ENCODE data around the gene SHLD2. TPM values are rescaled to one million over a fixed set of nuclear protein-coding genes. Genes with fewer than 3 reads are reported as not detected.

Gene SHLD2
- total and polyA plus RNA-seq, 2 experiments from 2014 or later = 13.5 to 22.9 TPM

DNA sequence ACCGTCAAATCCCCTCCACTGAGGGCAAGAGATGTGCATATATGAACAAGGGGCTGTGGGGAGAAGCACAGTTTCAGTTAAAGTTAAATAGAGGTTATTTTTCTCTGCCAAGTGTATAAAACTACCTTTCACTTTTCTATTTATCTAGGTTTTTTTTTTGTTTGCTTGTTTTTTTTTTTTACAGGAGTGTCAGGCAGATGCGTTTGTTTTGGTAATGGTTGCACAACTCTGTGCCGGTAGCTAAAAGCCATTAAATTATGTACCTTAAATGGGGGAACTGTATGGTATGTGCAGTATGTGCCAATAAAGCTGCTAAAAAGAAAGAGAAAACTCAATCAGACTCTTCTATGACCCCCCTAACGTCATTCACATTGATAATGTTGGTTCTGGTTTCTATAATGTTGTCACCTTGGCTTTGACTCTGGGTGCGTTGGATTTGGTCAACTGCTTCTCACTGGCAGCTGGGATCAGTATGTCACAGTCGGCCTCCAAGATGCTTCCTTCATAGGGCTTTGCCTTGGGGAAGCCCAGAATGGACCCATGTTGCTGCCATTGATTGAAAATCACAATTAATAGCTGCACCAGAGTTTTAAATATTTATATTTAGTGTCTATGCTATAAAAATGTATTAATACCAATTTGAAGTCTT lies 34.6 kb upstream of the SHLD2 start:
- no peak overlapping the region for H3K27ac ChIP-seq
- H3K9ac ChIP-seq = no peak overlapping the region
- H3F3A ChIP-seq (ENCODE audit: insufficient read depth) = peaks cover 4% of the 10 kb centered on the region
- 89 to 90% methylated on average over 6 of the region's 6 CpGs for WGBS, 2 experiments (ENCODE audit: low coverage in 1 of 2, low lambda C conversion rate in 2 of 2, missing lambda C conversion rate in 2 of 2)
- no peaks in the 10 kb centered on the region for H3K9me2 ChIP-seq (ENCODE audit: insufficient read depth)
- peaks cover under 1% of the 10 kb centered on the region; the same call in 1 of the 2 replicates for H3K4me1 ChIP-seq (ENCODE audit: insufficient read depth)
- no peaks in the 10 kb centered on the region for H4K20me1 ChIP-seq (ENCODE audit: insufficient read depth)
- no peaks in the 10 kb centered on the region for H3K27me3 ChIP-seq (replicated peaks; ENCODE audit: insufficient read depth)
- peaks cover 72% of the 10 kb centered on the region for H3K36me3 ChIP-seq (ENCODE audit: low read depth)
- no peak overlapping the region for H3K4me2 ChIP-seq (ENCODE audit: unreplicated experiment)
- TF ChIP-seq EZH2phosphoT487 (IDR thresholded peaks at IDR 0.05; ENCODE audit: insufficient read depth, low read depth) (no peak), EZH2 (IDR thresholded peaks at IDR 0.05; ENCODE audit: insufficient read depth, poor library complexity, severe bottlenecking) (no peak)
- H3K4me3 ChIP-seq = no peak overlapping the region
- no peaks in the 10 kb centered on the region for H3K9me3 ChIP-seq (ENCODE audit: low read depth)
- no peaks in the 10 kb centered on the region for H3K79me2 ChIP-seq (ENCODE audit: insufficient read depth)
- no peak for DNase-seq
- in situ Hi-C loops (cut with MboI) = no loop called here
- H2AFZ ChIP-seq = no peak overlapping the region

DNA sequence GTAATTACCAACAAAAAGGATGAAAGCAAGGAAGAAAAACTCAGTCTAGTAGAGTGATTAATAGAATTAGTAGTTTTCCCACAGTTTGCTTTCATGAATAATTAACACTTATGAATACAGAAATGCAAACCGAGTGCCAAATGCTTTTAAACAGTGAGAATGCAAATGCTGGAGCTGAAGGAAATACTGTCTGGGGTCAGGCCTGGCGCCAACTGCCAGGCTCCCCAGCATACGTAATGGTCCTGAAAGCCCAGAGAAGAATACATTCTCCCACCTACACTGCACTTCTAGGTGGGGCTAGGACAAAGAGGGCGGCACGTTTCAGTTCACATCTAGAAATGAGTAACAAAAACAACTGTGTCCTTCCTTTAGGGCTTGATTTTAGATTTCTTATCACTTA lies 30.4 kb upstream of the SHLD2 start:
- Histone ChIP-seq H3K27me3 (replicated peaks; ENCODE audit: insufficient read depth) (no peaks in the 10 kb centered on the region), H4K20me1 (ENCODE audit: insufficient read depth) (no peaks in the 10 kb centered on the region), H2AFZ (no peak overlapping the region), H3K4me2 (ENCODE audit: unreplicated experiment) (no peak overlapping the region), H3K4me3 (no peak overlapping the region), H3K79me2 (ENCODE audit: insufficient read depth) (peaks cover 12% of the 10 kb centered on the region), H3K9me3 (ENCODE audit: low read depth) (no peaks in the 10 kb centered on the region), H3K9me2 (ENCODE audit: insufficient read depth) (no peaks in the 10 kb centered on the region), H3F3A (ENCODE audit: insufficient read depth) (peaks cover 4% of the 10 kb centered on the region; the same call in 1 of the 2 replicates), H3K27ac (no peak overlapping the region), H3K36me3 (ENCODE audit: low read depth) (peaks cover 81% of the 10 kb centered on the region), H3K4me1 (ENCODE audit: insufficient read depth) (no peaks in the 10 kb centered on the region), H3K9ac (no peak overlapping the region)
- in situ Hi-C loops (cut with MboI) = no loop called here
- no peak for TF ChIP-seq EZH2phosphoT487 (IDR thresholded peaks at IDR 0.05; ENCODE audit: insufficient read depth, low read depth)
- no peak for TF ChIP-seq EZH2 (IDR thresholded peaks at IDR 0.05; ENCODE audit: insufficient read depth, poor library complexity, severe bottlenecking)
- 73 to 80% methylated on average over 5 of the region's 5 CpGs for WGBS, 2 experiments (ENCODE audit: low coverage in 1 of 2, low lambda C conversion rate in 2 of 2, missing lambda C conversion rate in 2 of 2)
- DNase-seq = no peak

DNA sequence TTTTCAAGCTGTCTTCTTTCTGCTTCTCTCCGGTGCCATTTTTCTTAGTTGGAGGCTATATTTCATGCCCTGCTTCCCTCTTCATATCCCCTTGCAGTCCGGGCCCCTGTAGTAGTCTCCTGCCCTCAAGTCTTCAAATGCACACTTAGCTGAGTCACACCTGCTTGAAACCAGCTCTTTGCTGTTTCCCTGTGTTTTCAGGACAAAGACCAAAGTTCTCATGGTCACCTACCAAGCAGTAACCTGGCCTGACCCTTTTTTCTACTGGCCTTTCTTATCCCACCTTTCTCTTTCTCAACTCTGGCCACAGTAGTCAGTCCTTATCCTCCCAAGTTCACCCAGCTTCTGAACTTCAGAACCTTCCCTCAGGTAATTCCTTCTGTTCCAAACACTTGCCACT lies 28.8 kb upstream of the SHLD2 start:
- Histone ChIP-seq H3K27ac (no peak overlapping the region), H3K36me3 (ENCODE audit: low read depth) (peaks cover 80% of the 10 kb centered on the region), H3K79me2 (ENCODE audit: insufficient read depth) (peaks cover 21% of the 10 kb centered on the region), H3K4me1 (ENCODE audit: insufficient read depth) (no peaks in the 10 kb centered on the region), H3K27me3 (replicated peaks; ENCODE audit: insufficient read depth) (no peaks in the 10 kb centered on the region), H3K4me3 (no peak overlapping the region), H2AFZ (no peak overlapping the region), H3K9me3 (ENCODE audit: low read depth) (no peaks in the 10 kb centered on the region), H3K9ac (no peak overlapping the region), H4K20me1 (ENCODE audit: insufficient read depth) (no peaks in the 10 kb centered on the region), H3K4me2 (ENCODE audit: unreplicated experiment) (no peak overlapping the region), H3K9me2 (ENCODE audit: insufficient read depth) (no peaks in the 10 kb centered on the region), H3F3A (ENCODE audit: insufficient read depth) (peaks cover 4% of the 10 kb centered on the region; the same call in 1 of the 2 replicates)
- no peak for TF ChIP-seq EZH2phosphoT487 (IDR thresholded peaks at IDR 0.05; ENCODE audit: insufficient read depth, low read depth)
- no peak for TF ChIP-seq EZH2 (IDR thresholded peaks at IDR 0.05; ENCODE audit: insufficient read depth, poor library complexity, severe bottlenecking)
- in situ Hi-C loops (cut with MboI) = no loop called here
- DNase-seq = no peak
- WGBS, 2 experiments (ENCODE audit: low coverage in 1 of 2, low lambda C conversion rate in 2 of 2, missing lambda C conversion rate in 2 of 2) = 100% methylated on average over 2 of the region's 2 CpGs

DNA sequence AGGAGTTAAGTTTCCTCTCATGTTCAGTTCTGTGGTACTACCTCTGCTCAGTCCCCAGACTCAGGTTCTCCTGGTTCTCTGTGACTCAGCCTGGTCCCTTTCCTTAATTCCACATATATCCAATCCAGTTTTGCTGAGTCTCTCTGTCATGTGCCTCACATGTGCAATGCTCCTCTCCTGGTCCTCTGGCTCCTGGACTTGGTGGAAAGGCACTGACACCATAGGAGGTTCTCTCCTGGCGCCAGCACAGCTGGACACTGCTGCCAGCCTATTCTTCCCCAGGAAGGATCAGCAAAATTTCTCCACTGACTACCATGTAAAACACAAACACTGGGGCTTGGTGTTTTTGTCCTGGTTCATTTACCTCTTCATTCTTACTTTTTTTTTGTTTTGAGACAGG lies 28.1 kb upstream of the SHLD2 start:
- Histone ChIP-seq H3F3A (ENCODE audit: insufficient read depth) (peaks cover 4% of the 10 kb centered on the region; the same call in 1 of the 2 replicates), H3K9me3 (ENCODE audit: low read depth) (no peaks in the 10 kb centered on the region), H4K20me1 (ENCODE audit: insufficient read depth) (no peaks in the 10 kb centered on the region), H3K9me2 (ENCODE audit: insufficient read depth) (no peaks in the 10 kb centered on the region), H2AFZ (no peak overlapping the region), H3K36me3 (ENCODE audit: low read depth) (peaks cover 80% of the 10 kb centered on the region), H3K4me3 (no peak overlapping the region), H3K4me2 (ENCODE audit: unreplicated experiment) (no peak overlapping the region), H3K79me2 (ENCODE audit: insufficient read depth) (peaks cover 21% of the 10 kb centered on the region), H3K27ac (no peak overlapping the region), H3K27me3 (replicated peaks; ENCODE audit: insufficient read depth) (no peaks in the 10 kb centered on the region), H3K9ac (no peak overlapping the region), H3K4me1 (ENCODE audit: insufficient read depth) (no peaks in the 10 kb centered on the region)
- TF ChIP-seq EZH2phosphoT487 (IDR thresholded peaks at IDR 0.05; ENCODE audit: insufficient read depth, low read depth) (no peak), EZH2 (IDR thresholded peaks at IDR 0.05; ENCODE audit: insufficient read depth, poor library complexity, severe bottlenecking) (no peak)
- 79 to 100% methylated on average over 1 of the region's 1 CpG for WGBS, 2 experiments (ENCODE audit: low coverage in 1 of 2, low lambda C conversion rate in 2 of 2, missing lambda C conversion rate in 2 of 2)
- in situ Hi-C loops (cut with MboI) = no loop called here
- DNase-seq = no peak
